GM12891 (cell line): Measurements from ENCODE around the gene SFXN5.

ENCODE experiments used
- PAX5 ChIP-seq: IDR thresholded peaks from 2 replicates; pipeline ENCODE4 v1.6.1; 2011; ENCODE audit warnings: low read length, moderate library complexity, mild to moderate bottlenecking; ENCODE audit not compliant: insufficient read depth, severe bottlenecking
- POLR2A ChIP-seq: IDR thresholded peaks from 2 replicates; pipeline ENCODE4 v1.6.1; 2011; ENCODE audit warnings: low read depth, low read length, control low read depth
- POLR2AphosphoS5 ChIP-seq: IDR thresholded peaks from 2 replicates; pipeline ENCODE4 v1.6.1; 2011; ENCODE audit warnings: low read depth, low read length, control low read depth
- POU2F2 ChIP-seq: IDR thresholded peaks from 2 replicates; pipeline ENCODE4 v1.6.1; 2011; ENCODE audit warnings: low read depth, mild to moderate bottlenecking, control low read depth, low read length, moderate library complexity
- SPI1 ChIP-seq: IDR thresholded peaks from 2 replicates; pipeline ENCODE4 v1.6.1; 2011; ENCODE audit warnings: low read depth, low read length, control low read depth
- TAF1 ChIP-seq: IDR thresholded peaks from 2 replicates; pipeline ENCODE4 v1.6.1; 2011; ENCODE audit warnings: low read depth, low read length, control low read depth

DNA sequence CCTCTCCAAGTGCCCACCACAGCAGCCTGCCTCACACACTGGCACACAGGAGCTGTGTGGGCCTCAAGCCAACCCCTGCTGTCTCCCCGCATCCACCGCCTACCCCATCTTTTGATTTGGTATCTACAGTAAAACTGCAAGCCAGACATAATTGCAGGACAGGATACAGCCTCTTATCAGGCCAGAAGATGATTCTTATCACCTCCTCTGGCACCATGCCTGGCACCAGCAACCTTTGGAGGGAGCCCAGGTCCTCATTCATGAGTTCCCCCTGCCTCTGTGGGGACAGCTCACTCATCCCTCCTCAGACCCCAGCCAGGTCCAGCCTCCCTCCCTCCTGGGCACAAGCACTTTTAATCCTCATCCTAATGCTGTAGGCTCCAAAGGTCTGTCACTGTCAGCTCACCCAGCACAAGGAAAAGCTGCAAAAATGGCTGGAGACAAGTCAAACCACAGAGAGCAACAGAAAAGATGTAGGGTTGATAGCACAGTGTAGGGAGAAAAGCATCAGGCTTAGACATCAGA is 31.6 kb upstream of the SFXN5 start:
- no peak for TF ChIP-seq POLR2AphosphoS5
- no peak for TF ChIP-seq POLR2A
- no peak for TF ChIP-seq TAF1
- TF ChIP-seq SPI1: no peak
- TF ChIP-seq POU2F2: no peak
- TF ChIP-seq PAX5: no peak
